ENCODE data around the gene MRPL12.
"Not testable (repeated sequence)": the region's sequence is repeated elsewhere in the genome, so short reads cannot be mapped to it uniquely, and the experiment has no call there.

The MRPL12 gene

GRCh38 chr17:81702934-81703746, at the start of gene MRPL12:
Gene MRPL12, plus strand, starts transcription at chr17:81703367. Its CDS starts 135 bp downstream, at chr17:81703502.
- no peak for DNase-seq

GRCh38 chr17:81655378-81656117, 47.6 kb upstream of the MRPL12 start:
- DNase-seq = no peak

- DNase-seq = no peak
These were observed 46.9 kb upstream of the MRPL12 start, which contains the start of gene PDE6G for GRCh38 chr17:81656118-81656743. Gene PDE6G, minus strand, starts transcription at chr17:81656542. Its CDS starts 3,237 bp downstream, at chr17:81653305.

- DNase-seq = no peak
These were observed 46.3 kb upstream of the MRPL12 start for GRCh38 chr17:81656835-81657234.

- DNase-seq = no peak
These were observed 44.1 kb upstream of the MRPL12 start for GRCh38 chr17:81659038-81659437.

GRCh38 chr17:81660441-81660840, 42.7 kb upstream of the MRPL12 start:
- no peak for DNase-seq

GRCh38 chr17:81662002-81662401, 41.2 kb upstream of the MRPL12 start:
- no peak for DNase-seq

GRCh38 chr17:81664051-81664470, 39.1 kb upstream of the MRPL12 start:
- DNase-seq = no peak

- DNase-seq = no peak
These were observed 37.7 kb upstream of the MRPL12 start for GRCh38 chr17:81665205-81666091.

- DNase-seq = no peak
These were observed 37.1 kb upstream of the MRPL12 start for GRCh38 chr17:81666092-81666341.

GRCh38 chr17:81666342-81667191, 36.6 kb upstream of the MRPL12 start, which contains the start of the genes CCDC137 and OXLD1:
Gene CCDC137, plus strand, starts transcription at chr17:81666737. Its CDS starts 30 bp downstream, at chr17:81666767.
Gene OXLD1, minus strand, starts transcription at chr17:81666605. Its CDS starts 28 bp downstream, at chr17:81666577.
- DNase-seq = peak; percentile 60

- DNase-seq = peak; percentile 31
These were observed 35.4 kb upstream of the MRPL12 start for GRCh38 chr17:81667754-81668153.

- DNase-seq = no peak
These were observed 30.7 kb upstream of the MRPL12 start for GRCh38 chr17:81672504-81672903.

GRCh38 chr17:81672954-81673353, 30.2 kb upstream of the MRPL12 start:
- DNase-seq = no peak

GRCh38 chr17:81673561-81674258, 29.5 kb upstream of the MRPL12 start:
- no peak for DNase-seq

- not testable (repeated sequence) for DNase-seq
These were observed 27.5 kb upstream of the MRPL12 start for GRCh38 chr17:81675515-81676221.

- no peak for DNase-seq
These were observed 26.3 kb upstream of the MRPL12 start for GRCh38 chr17:81676906-81677305.

- no peak for DNase-seq
These were observed 23.0 kb upstream of the MRPL12 start for GRCh38 chr17:81680150-81680549.

GRCh38 chr17:81681672-81682071, 21.5 kb upstream of the MRPL12 start:
- no peak for DNase-seq

- DNase-seq = no peak
These were observed 20.5 kb upstream of the MRPL12 start for GRCh38 chr17:81682565-81683207.
